HEK293 (cell line): ENCODE data around the gene COL5A2.

Source experiments
- CTCF ChIA-PET: fragments of 350-600 bp; formaldehyde crosslinking; extraction: SDS; loops from one replicate; lab custom pipeline; 2021; ENCODE audit warnings: antibody characterized with exemption; lab: Yijun Ruan, JAX
- POLR2A ChIA-PET: fragments of 300-600 bp; formaldehyde crosslinking; extraction: SDS; loops from one replicate; lab custom pipeline; 2020; ENCODE audit warnings: antibody characterized with exemption, inconsistent platforms; lab: Yijun Ruan, JAX
- H3K27ac ChIP-seq: fragments of 200-500 bp; sonication (Bioruptor generic); 2 replicates; pipeline ENCODE4 v1.5.1; 2014; ENCODE audit warnings: low read depth, low read length, control low read depth, inconsistent platforms; ENCODE audit errors: extremely low read depth
- H3K36me3 ChIP-seq, 2 experiments: fragments of 200-500 bp in 1 of 2; sonication (Bioruptor generic) in 1 of 2; 1 replicate in 1 of 2; 2 replicates in 1 of 2; pipeline ENCODE4 v1.5.1; 2014 to 2017; ENCODE audit warnings: inconsistent platforms in 2 of 2, low read length in 2 of 2; ENCODE audit not compliant: control insufficient read depth in 2 of 2, insufficient read depth in 1 of 2
- H3K4me1 ChIP-seq: fragments of 200-500 bp; sonication (Bioruptor generic); 2 replicates; pipeline ENCODE4 v1.5.1; 2014; ENCODE audit warnings: mild to moderate bottlenecking, low read length, inconsistent platforms; ENCODE audit not compliant: control insufficient read depth, insufficient read depth
- H3K4me3 ChIP-seq: 2 replicates; pipeline ENCODE4 v1.5.1; 2011; ENCODE audit warnings: low read depth, mild to moderate bottlenecking, control low read depth, low read length, moderate library complexity
- H3K9me3 ChIP-seq: fragments of 200-500 bp; sonication (Bioruptor generic); 2 replicates; pipeline ENCODE4 v1.5.1; 2014; ENCODE audit warnings: low read depth, low read length, inconsistent platforms; ENCODE audit not compliant: control insufficient read depth, insufficient read depth
- KLF16 ChIP-seq: fragments of 450-650 bp; formaldehyde crosslinking; IDR thresholded peaks from 2 replicates; pipeline ENCODE4 v1.5.1; 2017; ENCODE audit warnings: missing biosample characterization, missing genetic modification characterization
- RBAK ChIP-seq: fragments of 450-650 bp; formaldehyde crosslinking; IDR thresholded peaks from 2 replicates; pipeline ENCODE4 v1.5.1; 2016; ENCODE audit warnings: missing biosample characterization, missing genetic modification characterization
- YY2 ChIP-seq: fragments of 450-650 bp; formaldehyde crosslinking; IDR thresholded peaks from 2 replicates; pipeline ENCODE4 v1.5.1; 2016; ENCODE audit warnings: missing biosample characterization, missing genetic modification characterization
- ZFP37 ChIP-seq: fragments of 450-650 bp; formaldehyde crosslinking; IDR thresholded peaks from 2 replicates; pipeline ENCODE4 v1.5.1; 2016; ENCODE audit warnings: missing biosample characterization, missing genetic modification characterization
- ZFP69B ChIP-seq: fragments of 450-650 bp; formaldehyde crosslinking; IDR thresholded peaks from 2 replicates; pipeline ENCODE4 v1.5.1; 2016; ENCODE audit warnings: missing biosample characterization, missing genetic modification characterization
- ZNF112 ChIP-seq: fragments of 450-650 bp; formaldehyde crosslinking; IDR thresholded peaks from 2 replicates; pipeline ENCODE4 v1.5.0; 2017; ENCODE audit warnings: missing biosample characterization, missing genetic modification characterization
- ZNF146 ChIP-seq: fragments of 450-650 bp; formaldehyde crosslinking; IDR thresholded peaks from 2 replicates; pipeline ENCODE4 v1.5.1; 2016; ENCODE audit warnings: missing biosample characterization, missing genetic modification characterization
- ZNF221 ChIP-seq: fragments of 450-650 bp; formaldehyde crosslinking; IDR thresholded peaks from 2 replicates; pipeline ENCODE4 v1.5.1; 2017; ENCODE audit warnings: missing biosample characterization, missing genetic modification characterization, borderline replicate concordance
- ZNF223 ChIP-seq: fragments of 450-650 bp; formaldehyde crosslinking; IDR thresholded peaks from 2 replicates; pipeline ENCODE4 v1.5.1; 2016; ENCODE audit warnings: missing biosample characterization, missing genetic modification characterization
- ZNF266 ChIP-seq: fragments of 450-650 bp; formaldehyde crosslinking; IDR thresholded peaks from 2 replicates; pipeline ENCODE4 v1.5.1; 2016; ENCODE audit warnings: missing biosample characterization, missing genetic modification characterization, low read depth
- ZNF391 ChIP-seq: fragments of 450-650 bp; formaldehyde crosslinking; IDR thresholded peaks from 2 replicates; pipeline ENCODE4 v1.5.1; 2016; ENCODE audit warnings: low read depth, missing biosample characterization, missing genetic modification characterization, borderline replicate concordance
- ZNF398 ChIP-seq: fragments of 450-650 bp; formaldehyde crosslinking; IDR thresholded peaks from 2 replicates; pipeline ENCODE4 v1.5.1; 2017; ENCODE audit warnings: missing biosample characterization, missing genetic modification characterization
- ZNF449 ChIP-seq: fragments of 450-650 bp; formaldehyde crosslinking; IDR thresholded peaks from 2 replicates; pipeline ENCODE4 v1.5.1; 2017; ENCODE audit warnings: missing biosample characterization, mild to moderate bottlenecking, missing genetic modification characterization, moderate library complexity
- ZNF548 ChIP-seq: fragments of 450-650 bp; formaldehyde crosslinking; IDR thresholded peaks from 2 replicates; pipeline ENCODE4 v1.5.1; 2016; ENCODE audit warnings: missing biosample characterization, missing genetic modification characterization
- ZNF561 ChIP-seq: fragments of 450-650 bp; IDR thresholded peaks from 2 replicates; pipeline ENCODE4 v1.5.1; 2018; ENCODE audit warnings: missing biosample characterization, missing genetic modification characterization, borderline replicate concordance
- ZNF629 ChIP-seq: fragments of 450-650 bp; formaldehyde crosslinking; IDR thresholded peaks from 2 replicates; pipeline ENCODE4 v1.5.1; 2017; ENCODE audit warnings: missing biosample characterization, missing genetic modification characterization
- ZNF654 ChIP-seq: fragments of 450-650 bp; formaldehyde crosslinking; IDR thresholded peaks from 2 replicates; pipeline ENCODE4 v1.5.1; 2016; ENCODE audit warnings: low read depth, missing biosample characterization, missing genetic modification characterization
- ZNF660 ChIP-seq: fragments of 450-650 bp; IDR thresholded peaks from 2 replicates; pipeline ENCODE4 v1.5.1; 2018; ENCODE audit warnings: missing biosample characterization, mild to moderate bottlenecking, missing genetic modification characterization
- ZNF777 ChIP-seq: fragments of 450-650 bp; formaldehyde crosslinking; IDR thresholded peaks from 2 replicates; pipeline ENCODE4 v1.5.1; 2017; ENCODE audit warnings: missing biosample characterization, missing genetic modification characterization, borderline replicate concordance
- ZSCAN30 ChIP-seq: fragments of 450-650 bp; IDR thresholded peaks from 2 replicates; pipeline ENCODE4 v1.5.1; 2018; ENCODE audit warnings: missing biosample characterization, mild to moderate bottlenecking, missing genetic modification characterization, moderate library complexity
- ZSCAN4 ChIP-seq: fragments of 450-650 bp; formaldehyde crosslinking; IDR thresholded peaks from 2 replicates; pipeline ENCODE4 v1.5.1; 2017; ENCODE audit warnings: missing biosample characterization, missing genetic modification characterization
- TF ChIP-seq, protein P1 (sequence below): fragments of 450-650 bp; formaldehyde crosslinking; IDR thresholded peaks from 2 replicates; pipeline ENCODE4 v1.5.1; 2016; ENCODE audit warnings: missing biosample characterization, missing genetic modification characterization

Gene COL5A2

DNA sequence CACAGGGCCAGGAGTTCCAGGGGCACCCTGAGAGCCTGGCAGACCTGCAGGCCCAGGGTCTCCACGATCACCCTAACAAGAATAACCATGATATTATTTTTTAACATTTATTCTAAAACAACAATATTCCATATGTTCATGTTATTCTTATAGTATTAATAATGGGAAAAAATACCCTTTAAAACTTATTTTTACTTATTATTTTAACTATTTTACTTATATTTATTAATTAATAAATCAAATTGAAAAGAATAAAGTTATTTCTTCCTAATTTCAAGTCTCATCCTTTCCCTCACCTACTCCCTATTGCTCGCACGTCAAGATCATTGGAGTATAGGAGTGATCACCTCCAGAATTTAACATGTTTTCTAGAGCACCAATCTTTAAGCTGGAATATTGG lies 133.7 kb downstream of the COL5A2 start:
- Histone ChIP-seq H3K4me3 (no peak overlapping the region), H3K4me1 (0 out of 2 replicates have a peak, but pooled peaks cover 2% of the 10 kb centered on the region)
- POLR2A ChIA-PET: no interaction called here
- no peak for TF ChIP-seq ZNF548
- TF ChIP-seq ZNF391 (tag by site-specific recombination): no peak
- TF ChIP-seq, all 188 proteins: peak for 0
- H3K36me3 ChIP-seq: no peaks in the 10 kb centered on the region
- no peaks in the 10 kb centered on the region for H3K9me3 ChIP-seq
- CTCF ChIA-PET: no interaction called here
- H3K27ac ChIP-seq: no peak overlapping the region

DNA sequence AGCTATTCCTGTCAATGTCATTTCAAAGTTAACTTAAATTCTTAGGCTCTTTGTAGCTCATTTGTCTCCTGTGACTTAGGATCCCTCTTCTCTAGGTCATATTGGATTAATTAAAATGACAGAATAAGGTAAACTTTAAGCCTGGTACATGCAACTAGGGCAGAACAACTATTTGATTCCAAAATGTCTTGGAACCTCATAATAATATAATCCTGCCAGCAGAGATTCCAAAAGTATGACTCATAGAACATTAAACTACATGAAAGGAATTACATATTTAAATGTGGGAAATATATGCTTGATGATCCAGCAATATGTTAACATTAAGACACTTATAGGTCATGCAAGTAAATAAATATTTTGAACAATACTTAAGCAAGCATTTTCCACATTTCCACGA lies 142.0 kb downstream of the COL5A2 start:
- Histone ChIP-seq H3K9me3 (no peaks in the 10 kb centered on the region), H3K36me3 (no peaks in the 10 kb centered on the region), H3K4me3 (no peak overlapping the region)
- ChIA-PET POLR2A (no interaction called here), CTCF (interaction anchor here (0.6 kb wide), 1 partner anchor 57 kb away, joined by 4 read pairs; no protein-coding TSS in a partner anchor)
- TF ChIP-seq ZNF654 (tag by site-specific recombination) (no peak), YY2 (tag by site-specific recombination) (no peak), ZNF777 (tag by site-specific recombination) (no peak)
- TF ChIP-seq, protein P1, sequence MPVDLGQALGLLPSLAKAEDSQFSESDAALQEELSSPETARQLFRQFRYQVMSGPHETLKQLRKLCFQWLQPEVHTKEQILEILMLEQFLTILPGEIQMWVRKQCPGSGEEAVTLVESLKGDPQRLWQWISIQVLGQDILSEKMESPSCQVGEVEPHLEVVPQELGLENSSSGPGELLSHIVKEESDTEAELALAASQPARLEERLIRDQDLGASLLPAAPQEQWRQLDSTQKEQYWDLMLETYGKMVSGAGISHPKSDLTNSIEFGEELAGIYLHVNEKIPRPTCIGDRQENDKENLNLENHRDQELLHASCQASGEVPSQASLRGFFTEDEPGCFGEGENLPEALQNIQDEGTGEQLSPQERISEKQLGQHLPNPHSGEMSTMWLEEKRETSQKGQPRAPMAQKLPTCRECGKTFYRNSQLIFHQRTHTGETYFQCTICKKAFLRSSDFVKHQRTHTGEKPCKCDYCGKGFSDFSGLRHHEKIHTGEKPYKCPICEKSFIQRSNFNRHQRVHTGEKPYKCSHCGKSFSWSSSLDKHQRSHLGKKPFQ (tag by site-specific recombination): no peak
- TF ChIP-seq, all 188 proteins: peak for 0
- Histone ChIP-seq H3K4me1 (no peaks in the 10 kb centered on the region), H3K27ac (no peak overlapping the region)

GRCh38 chr2:189024901-189025618 lies 154.5 kb downstream of the COL5A2 start:
- TF ChIP-seq ZSCAN30 (tag by site-specific recombination): no peak
- TF ChIP-seq KLF16: no peak
- TF ChIP-seq ZNF548: no peak
- TF ChIP-seq RBAK (tag by site-specific recombination): no peak
- no peak for TF ChIP-seq ZFP37 (tag by site-specific recombination)
- no peak for TF ChIP-seq ZNF561 (tag by site-specific recombination)
- no peak for TF ChIP-seq ZNF112
- TF ChIP-seq ZNF629: no peak
- TF ChIP-seq ZNF660 (tag by site-specific recombination): no peak
- no peak for TF ChIP-seq ZFP69B (tag by site-specific recombination)
- no peak for TF ChIP-seq ZSCAN4 (tag by site-specific recombination)
- TF ChIP-seq ZNF146 (tag by site-specific recombination): no peak
- no peak for TF ChIP-seq ZNF221
- no peak for TF ChIP-seq ZNF449 (tag by site-specific recombination)
- no peak for TF ChIP-seq ZNF266 (tag by site-specific recombination)
- no peak for TF ChIP-seq ZNF223 (tag by site-specific recombination)
- no peak for TF ChIP-seq ZNF398 (tag by site-specific recombination)
- TF ChIP-seq, all 188 proteins: peak for 0
- Histone ChIP-seq H3K4me1 (no peaks in the 10 kb centered on the region), H3K9me3 (no peaks in the 10 kb centered on the region), H3K27ac (no peak overlapping the region), H3K4me3 (no peak overlapping the region), H3K36me3 (no peaks in the 10 kb centered on the region)
- POLR2A ChIA-PET: no interaction called here
- CTCF ChIA-PET: interaction anchor here (0.6 to 1.0 kb wide), 3 partner anchors 9 to 143 kb away, joined by 3 to 5 read pairs (median 4); no protein-coding TSS in a partner anchor
